Mesothelial cell of epicardium (in vitro differentiated cells): Measurements from ENCODE around the gene VPS51. TPM values are rescaled to one million over a fixed set of nuclear protein-coding genes. Genes with fewer than 3 reads are reported as not detected.
A peak's percentile ranks its signal among the peaks of the same experiment; 100 is the strongest.

ENCODE experiments used
- DNase-seq, 2 experiments: peaks; one replicate each; pipeline ENCODE4 v3.0.0; 2021; ENCODE audit warnings: low spot score in 2 of 2; ENCODE audit not compliant: unreplicated experiment in 2 of 2
- H3K27ac Mint-ChIP-seq: 2 replicates; pipeline ENCODE4 v1.8.0; 2021; ENCODE audit warnings: mixed read lengths
- H3K27me3 Mint-ChIP-seq: 2 replicates; pipeline ENCODE4 v1.8.0; 2021; ENCODE audit warnings: low read depth, mixed read lengths
- H3K36me3 Mint-ChIP-seq: 2 replicates; pipeline ENCODE4 v1.8.0; 2021; ENCODE audit warnings: mixed read lengths
- H3K4me1 Mint-ChIP-seq: 2 replicates; pipeline ENCODE4 v1.8.0; 2021; ENCODE audit warnings: mixed read lengths
- H3K4me3 Mint-ChIP-seq: 2 replicates; pipeline ENCODE4 v1.8.0; 2021; ENCODE audit warnings: mild to moderate bottlenecking, moderate library complexity, mixed read lengths
- H3K9me3 Mint-ChIP-seq: 2 replicates; pipeline ENCODE4 v1.8.0; 2021; ENCODE audit warnings: mixed read lengths
- CTCF ChIP-seq: fragments of 200-600 bp; sonication (generic); IDR thresholded peaks from one replicate; pipeline ENCODE4 v1.5.0; 2021; ENCODE audit warnings: antibody characterized with exemption; ENCODE audit not compliant: unreplicated experiment
- total RNA-seq: library from RNA; stranded (reverse); gene quantifications from 3 replicates; pipeline ENCODE4 v1.2.1, GENCODE V29; 2021

VPS51 gene
- total RNA-seq, 1 donor from 2014 or later = 113 TPM

- no peak for TF ChIP-seq CTCF
- Mint-ChIP-seq H3K36me3 (peaks cover 12% of the 10 kb centered on the region), H3K9me3 (no peaks in the 10 kb centered on the region), H3K27me3 (no peaks in the 10 kb centered on the region), H3K4me1 (peaks cover 33% of the 10 kb centered on the region), H3K4me3 (peak overlapping the region; percentile 99), H3K27ac (peak overlapping the region; percentile 21)
- DNase-seq = no peak
Measured at GRCh38 chr11:65119670-65119995, 23.6 kb downstream of the VPS51 start.

GRCh38 chr11:65120831-65121230 lies 24.8 kb downstream of the VPS51 start:
- Mint-ChIP-seq H3K4me3 (peak overlapping the region; percentile 99), H3K27ac (peak overlapping the region; percentile 99), H3K36me3 (peaks cover 12% of the 10 kb centered on the region), H3K27me3 (no peaks in the 10 kb centered on the region), H3K4me1 (peaks cover 33% of the 10 kb centered on the region), H3K9me3 (no peaks in the 10 kb centered on the region)
- no peak for TF ChIP-seq CTCF
- DNase-seq = no peak

GRCh38 chr11:65121447-65121864 lies 25.4 kb downstream of the VPS51 start:
- no peak for TF ChIP-seq CTCF
- no peaks in the 10 kb centered on the region for H3K27me3 Mint-ChIP-seq
- H3K36me3 Mint-ChIP-seq = peaks cover 12% of the 10 kb centered on the region
- no peaks in the 10 kb centered on the region for H3K9me3 Mint-ChIP-seq
- H3K27ac Mint-ChIP-seq = peak overlapping the region; percentile 99
- H3K4me1 Mint-ChIP-seq = peaks cover 33% of the 10 kb centered on the region
- peak overlapping the region; percentile 99 for H3K4me3 Mint-ChIP-seq
- DNase-seq = no peak

- Mint-ChIP-seq H3K4me1 (peaks cover 30% of the 10 kb centered on the region), H3K36me3 (peaks cover 14% of the 10 kb centered on the region), H3K9me3 (no peaks in the 10 kb centered on the region)
Measured at GRCh38 chr11:65121865-65122696, 26.1 kb downstream of the VPS51 start, which contains the start of the genes FAU and MRPL49. Gene FAU (minus strand): TSS chr11:65122134. CDS start chr11:65121813, 321 bp downstream. Gene MRPL49 (plus strand): TSS chr11:65122321. CDS start chr11:65122347, 26 bp downstream.

GRCh38 chr11:65124480-65125196 lies 28.6 kb downstream of the VPS51 start:
- peak overlapping the region; percentile 23 for H3K4me3 Mint-ChIP-seq
- H3K27me3 Mint-ChIP-seq = no peaks in the 10 kb centered on the region
- H3K4me1 Mint-ChIP-seq = peaks cover 26% of the 10 kb centered on the region
- peaks cover 8% of the 10 kb centered on the region for H3K36me3 Mint-ChIP-seq
- H3K9me3 Mint-ChIP-seq = no peaks in the 10 kb centered on the region
- H3K27ac Mint-ChIP-seq = no peak overlapping the region
- TF ChIP-seq CTCF = no peak
- no peak for DNase-seq

More at GRCh38 chr11:65121865-65122696, 26.1 kb downstream of the VPS51 start, which contains the start of the genes FAU and MRPL49:
- DNase-seq = peak; percentile 97
- peak within 1 kb of the TSS; percentile 99 for H3K4me3 Mint-ChIP-seq
- no peak for TF ChIP-seq CTCF
- peak within 1 kb of the TSS; percentile 99 for H3K27ac Mint-ChIP-seq
- no peaks in the 10 kb centered on the region for H3K27me3 Mint-ChIP-seq
